ENCODE data around the gene FAM53A.
"Not testable (repeated sequence)": the region's sequence is repeated elsewhere in the genome, so short reads cannot be mapped to it uniquely, and the experiment has no call there.

Gene FAM53A

DNA sequence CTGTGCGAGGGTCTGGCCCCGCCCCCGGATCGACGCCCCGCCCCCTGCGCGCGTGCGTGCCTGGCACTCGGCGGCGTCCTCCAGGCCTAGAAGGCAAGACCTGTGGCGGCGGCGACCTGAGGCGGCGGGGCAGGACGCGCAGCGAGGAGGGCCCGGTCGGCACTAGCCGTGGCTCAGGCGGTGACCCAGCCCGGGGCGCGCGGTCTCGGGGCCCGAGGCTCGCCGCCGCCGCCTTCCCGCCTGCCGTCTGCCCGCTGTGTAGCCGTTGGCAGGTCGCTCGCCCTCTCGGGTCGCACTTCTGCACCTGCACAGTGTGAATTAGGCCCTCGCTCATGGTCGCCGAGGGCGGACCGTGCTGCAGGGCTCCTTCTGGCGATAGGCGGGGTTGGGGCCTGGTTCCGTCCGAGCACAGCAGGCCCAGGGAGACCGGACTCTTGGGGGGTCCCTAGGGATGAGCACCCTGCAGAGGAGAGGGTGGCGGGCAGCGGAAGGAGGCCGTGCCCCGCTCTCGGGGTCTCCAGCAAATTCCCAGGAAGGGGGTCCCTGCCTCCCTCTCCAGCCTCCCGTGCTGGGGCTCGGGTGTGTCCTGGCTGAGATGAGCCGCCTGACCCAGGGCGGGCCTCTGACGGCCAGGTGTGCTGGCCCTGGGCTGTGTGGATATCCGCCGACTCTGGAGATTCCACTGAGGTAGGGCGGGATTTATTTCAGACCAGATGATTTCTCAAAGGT, 557 bp upstream of the FAM53A start:
- DNase-seq, result no peak

DNA sequence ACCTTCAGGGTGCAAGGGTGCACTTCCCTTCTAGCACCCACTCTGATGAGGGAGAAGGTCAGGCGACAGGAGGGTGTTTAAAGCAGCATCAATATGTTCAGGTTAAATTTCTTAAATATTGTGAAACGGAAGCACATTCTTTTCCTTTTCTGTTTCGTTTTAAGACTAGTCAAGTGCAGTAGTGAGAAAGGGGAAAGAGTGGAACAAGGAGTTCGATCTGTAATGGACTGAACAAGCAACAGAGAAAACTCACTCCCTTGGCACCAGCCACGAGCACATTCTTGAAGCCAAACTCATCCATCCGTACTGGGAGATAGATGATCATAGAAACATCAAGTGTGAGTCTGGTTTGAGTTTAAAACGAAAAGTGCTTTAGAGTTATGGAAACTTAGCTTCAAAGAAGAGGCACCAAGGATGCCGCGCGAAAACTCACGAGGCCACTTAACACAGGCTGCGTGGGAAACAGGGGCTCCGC, 815 bp downstream of the FAM53A start:
- peak; percentile 36 for DNase-seq

DNA sequence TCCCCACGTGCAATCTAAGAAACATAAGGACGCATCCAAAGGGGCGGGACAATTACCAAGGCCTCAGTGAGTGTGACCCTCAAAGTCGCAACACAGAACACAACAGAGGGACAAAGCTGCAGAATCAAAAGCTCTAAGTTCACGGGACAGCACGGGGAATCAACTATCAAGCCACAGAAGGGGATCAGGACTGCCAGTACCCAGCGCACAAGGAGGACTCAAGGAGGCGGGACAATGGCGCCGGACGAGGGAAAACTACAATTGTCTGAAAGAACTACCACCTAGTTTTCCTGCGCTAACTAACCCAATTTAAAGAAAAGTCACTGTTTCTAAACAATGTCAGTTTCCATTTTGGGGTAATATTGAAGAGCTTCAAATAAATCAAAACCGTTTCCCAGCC, 1.3 kb downstream of the FAM53A start:
- no peak for DNase-seq

DNA sequence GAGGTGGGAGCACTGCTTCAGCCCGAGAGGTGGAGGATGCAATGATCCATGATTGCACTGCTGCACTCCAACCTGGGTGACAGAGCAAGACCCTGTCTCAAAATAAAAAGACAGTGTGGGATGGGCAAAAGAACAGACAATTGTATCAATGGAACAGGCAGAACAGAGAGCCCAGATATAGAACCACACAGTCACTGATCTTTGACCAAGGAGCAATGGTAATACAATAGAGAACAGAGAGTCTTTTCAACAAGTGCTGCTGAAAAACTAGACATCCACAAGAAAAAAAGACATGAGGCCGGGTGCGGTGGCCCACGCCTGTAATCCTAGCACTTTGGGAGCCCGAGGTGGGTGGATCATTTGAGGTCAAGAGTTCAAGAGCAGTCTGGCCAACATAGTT, 5.9 kb downstream of the FAM53A start:
- DNase-seq, result no peak

DNA sequence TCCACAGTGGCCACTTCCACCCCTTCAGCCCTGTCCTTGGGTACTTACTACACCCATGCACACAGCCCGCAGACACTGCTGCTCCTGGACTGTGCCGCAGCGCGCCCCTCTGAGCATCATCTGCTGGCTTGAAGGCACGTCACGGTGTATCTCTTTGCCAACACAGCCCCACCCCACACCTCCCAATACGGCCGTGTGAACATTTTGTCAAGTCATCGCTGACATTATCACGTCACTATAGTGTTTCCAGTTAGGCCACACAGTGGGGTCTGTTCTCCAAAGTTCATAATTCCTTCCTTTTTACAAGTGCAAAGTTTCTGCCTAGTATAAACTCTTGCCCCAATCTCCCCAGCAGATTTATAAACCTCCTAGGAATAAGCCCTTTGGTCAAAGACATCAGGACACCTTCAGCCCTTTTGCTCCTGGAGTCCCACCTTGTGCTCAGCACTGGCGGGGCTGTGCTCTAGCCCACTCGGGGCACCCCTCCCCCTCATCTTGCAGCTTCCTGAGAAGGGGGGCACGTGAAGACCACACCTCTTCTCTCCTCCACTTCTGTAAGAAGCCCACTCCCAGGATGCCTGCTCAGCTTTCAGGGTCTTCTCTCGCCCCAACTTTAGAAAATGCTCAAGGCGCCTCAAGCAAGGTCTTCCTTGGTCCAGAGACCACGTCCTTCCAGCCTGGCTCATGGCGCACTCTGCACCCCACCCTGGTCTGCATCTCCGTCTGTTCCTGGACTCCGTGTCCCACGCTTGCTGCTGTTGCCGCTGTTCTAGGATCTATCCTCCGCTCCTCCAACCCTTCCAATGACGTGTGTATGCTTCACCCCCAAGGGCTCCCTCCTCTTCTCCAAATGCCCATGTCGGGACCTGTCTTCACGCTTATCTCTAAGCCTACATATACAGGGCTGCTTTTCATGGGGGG, 7.2 kb downstream of the FAM53A start:
- DNase-seq, result no peak

DNA sequence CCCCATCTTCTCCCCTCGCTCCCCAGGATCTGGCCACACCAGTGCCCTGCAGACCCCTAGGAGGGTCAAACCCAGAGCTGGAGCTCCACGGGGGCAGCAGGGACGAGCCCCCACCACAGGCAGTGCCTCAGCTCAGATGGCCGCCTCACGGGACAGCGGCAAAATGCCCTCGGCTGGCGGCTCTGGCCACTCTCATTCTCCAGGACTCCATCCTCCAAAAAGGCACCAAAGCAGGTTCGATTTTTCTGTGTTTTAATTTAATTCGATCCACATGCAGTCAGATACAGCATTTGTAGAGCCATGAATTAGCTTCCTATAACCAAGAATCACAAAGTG, 8.3 kb downstream of the FAM53A start:
- DNase-seq, result no peak

DNA sequence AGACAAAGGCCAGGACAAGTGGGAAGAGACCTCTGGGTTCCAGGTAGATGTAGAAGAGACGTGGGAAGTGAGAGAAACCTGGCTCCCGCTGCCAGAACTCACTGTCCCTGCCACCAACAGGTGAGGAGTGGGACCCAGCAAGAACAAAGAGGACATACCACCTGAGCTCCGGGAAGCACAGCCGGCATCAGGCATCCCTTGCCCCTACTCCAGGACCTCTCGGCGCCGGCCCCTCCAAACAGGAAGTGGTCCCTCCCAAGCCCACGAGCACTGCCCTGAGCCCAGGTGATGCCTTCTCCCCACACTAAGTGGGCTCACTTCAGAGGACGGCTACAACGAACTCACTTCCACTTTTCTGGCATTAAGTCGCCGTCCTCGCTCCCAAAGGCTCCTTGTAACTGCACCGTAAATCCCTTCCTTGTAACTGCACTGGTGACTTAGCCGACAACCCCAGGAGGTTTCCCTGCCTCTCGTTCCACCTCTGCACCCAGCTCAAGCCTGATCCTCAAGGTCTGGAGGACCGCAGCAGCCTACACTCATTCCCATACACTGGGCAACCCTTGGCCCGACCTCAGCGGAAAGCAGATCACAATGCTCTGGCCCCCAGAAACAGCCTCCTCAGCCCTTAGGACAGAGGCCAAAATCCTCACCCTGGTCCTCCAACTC, 8.8 kb downstream of the FAM53A start:
- DNase-seq, result no peak

DNA sequence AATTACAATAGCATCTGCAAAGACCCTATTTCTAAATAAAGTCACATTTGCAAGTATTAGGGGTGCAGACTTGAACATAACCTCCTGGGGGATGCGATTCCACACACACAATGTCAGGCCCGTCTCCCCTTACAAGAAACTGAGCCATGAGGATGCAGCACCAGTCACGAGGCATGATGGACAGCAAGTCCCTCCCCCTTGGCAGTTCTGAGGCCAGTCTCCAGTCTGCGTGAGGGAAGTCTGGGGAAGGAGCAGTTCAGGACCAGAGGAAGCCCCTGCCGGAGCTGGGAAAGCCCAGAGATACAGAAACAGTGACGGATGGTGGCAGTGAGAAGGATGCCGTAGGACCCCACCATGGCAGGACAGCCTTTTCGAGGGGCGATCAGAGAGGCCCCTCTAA, 9.4 kb downstream of the FAM53A start:
- DNase-seq, result no peak

DNA sequence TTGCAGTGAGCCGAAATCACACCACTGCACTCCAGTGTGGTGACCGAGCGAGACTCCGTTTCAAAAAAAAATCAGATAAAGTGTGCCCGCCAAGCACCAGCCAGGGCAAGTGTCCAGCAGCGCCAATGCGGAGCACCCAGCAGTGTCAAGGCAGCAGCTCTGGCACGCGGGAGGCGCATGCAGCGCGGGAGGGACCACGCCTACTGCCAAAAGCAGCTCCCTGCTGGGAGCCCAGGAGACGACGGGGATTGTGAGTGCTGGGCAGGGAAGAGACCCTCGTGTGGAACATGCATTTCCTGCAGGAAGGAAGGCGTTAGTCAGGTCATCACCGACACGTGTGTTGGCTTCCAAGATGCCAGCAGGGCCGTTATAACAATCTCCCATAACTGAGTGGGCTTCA, 10.4 kb downstream of the FAM53A start:
- DNase-seq, result no peak

DNA sequence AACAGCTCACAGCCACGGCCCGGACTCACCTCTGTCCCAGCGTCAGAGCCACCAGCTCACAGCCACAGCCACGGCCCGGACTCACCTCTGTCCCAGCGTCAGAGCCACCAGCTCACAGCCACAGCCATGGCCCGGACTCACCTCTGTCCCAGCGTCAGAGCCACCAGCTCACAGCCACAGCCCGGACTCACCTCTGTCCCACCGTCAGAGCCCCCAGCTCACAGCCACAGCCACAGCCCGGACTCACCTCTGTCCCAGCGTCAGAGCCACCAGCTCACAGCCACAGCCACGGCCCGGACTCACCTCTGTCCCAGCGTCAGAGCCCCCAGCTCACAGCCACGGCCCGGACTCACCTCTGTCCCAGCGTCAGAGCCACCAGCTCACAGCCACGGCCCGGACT, 13.1 kb downstream of the FAM53A start:
- DNase-seq, result not testable (repeated sequence)

DNA sequence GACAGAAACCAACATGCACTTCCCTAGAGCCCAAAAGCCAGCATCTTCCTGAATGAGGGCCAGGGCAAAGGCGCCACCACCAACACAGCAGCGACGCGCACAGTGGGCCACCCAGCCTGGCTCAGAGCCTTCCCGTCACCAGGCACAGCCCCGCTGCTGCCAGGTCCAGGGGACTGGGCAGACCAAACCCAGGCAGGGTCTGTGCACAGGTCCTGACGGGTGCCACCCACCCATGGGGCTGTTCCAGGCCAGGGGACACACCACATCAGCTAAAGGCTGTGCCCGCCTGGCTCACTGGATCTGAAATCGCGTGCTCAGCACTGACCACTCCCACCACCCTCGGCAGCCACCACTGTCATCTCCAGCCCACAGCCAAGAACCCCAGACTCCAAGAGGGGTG, 13.8 kb downstream of the FAM53A start:
- no peak for DNase-seq

DNA sequence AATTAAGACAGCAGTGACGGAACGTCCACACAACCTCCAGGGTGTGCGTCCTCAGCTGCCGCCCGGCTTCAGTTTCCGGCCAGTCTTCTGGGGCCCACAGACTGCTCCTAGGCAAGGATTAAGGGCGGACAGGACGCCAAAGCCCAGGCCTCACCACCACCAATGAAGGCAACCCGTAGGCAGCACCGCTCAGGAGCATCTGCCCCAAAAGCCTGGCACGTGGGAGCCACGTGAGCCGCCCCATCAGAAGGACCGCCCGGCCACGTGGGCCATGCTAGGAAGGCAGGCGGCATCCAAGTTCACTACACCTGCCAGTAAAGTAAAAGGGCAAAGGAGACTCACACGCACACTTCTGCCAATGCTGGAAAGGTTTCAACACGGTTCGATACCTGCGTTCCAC, 14.3 kb downstream of the FAM53A start:
- DNase-seq, result no peak

DNA sequence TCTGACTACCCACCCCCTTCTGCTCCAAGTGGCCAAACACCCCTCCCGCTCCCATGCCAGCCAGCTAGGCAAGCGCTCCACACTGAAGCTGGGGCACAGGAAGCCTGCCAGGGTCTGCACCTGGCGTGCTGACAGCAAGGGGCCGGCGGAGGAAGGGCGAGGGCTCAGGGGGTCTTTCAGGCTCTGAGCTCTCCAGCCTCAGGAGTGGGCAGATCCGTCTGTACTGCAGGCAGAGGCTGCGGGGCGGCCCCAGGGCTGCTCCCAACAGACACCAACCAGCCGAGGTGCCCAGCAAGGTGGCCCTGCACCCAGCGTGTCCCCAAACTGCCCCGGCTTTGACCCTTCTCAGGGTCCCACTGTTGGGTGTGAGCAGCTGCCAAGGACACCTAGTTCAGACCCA, 14.8 kb downstream of the FAM53A start:
- no peak for DNase-seq

DNA sequence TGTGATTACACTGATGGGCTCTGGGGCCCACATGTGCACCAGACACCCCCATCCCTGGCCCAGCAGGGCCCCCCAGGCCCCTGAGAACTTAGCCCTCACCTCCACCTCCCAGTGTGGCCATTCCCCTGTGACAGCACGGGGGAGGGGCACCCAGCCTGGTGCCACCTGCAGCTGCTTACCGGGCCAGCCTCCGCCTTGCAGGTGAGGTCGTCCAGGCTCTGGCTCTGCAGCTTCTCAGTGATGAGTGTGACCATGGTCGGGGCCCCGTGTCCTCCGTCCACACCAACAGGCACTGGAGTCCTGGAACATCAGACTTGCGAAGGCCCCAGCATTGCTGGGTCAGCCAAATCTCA, 15.6 kb downstream of the FAM53A start:
- DNase-seq, result no peak

DNA sequence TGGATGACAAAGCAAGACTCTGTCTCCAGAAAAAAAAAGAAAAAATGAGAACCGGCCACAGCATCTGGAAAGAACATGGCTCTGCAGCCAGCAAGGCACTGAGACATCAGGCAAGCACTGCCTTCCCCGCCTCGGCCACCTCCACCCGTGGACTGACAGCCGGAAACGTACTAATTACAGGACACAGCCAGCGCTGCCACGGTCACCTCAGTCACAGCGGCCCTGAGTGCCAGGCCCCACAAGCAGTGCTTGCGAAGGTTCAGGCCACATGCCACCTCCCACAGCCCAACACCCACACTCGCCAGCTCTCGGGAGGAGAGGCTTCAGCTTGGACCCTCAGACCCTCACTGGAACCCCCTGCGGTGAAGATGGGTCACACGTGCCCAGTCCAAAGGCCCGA, 16.8 kb downstream of the FAM53A start:
- no peak for DNase-seq

DNA sequence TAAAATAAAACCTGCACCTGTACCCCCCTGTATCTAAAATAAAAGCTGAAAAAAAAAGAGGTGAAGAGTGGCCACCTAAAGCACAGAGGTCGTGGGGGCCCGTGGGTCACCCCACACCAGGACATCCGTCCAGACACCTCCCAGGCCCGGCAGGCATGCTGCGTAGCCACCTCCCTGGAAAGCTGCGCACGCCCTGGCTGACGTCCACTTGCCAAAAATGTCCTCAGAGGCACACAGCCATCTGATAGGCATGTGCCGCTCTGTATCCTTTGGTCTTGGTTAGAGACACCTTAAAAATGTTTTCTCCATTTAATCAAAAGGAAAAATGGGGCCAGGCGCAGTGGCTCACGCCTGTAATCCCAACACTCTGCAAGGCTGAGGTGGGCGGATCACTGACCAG, 17.7 kb downstream of the FAM53A start:
- no peak for DNase-seq

DNA sequence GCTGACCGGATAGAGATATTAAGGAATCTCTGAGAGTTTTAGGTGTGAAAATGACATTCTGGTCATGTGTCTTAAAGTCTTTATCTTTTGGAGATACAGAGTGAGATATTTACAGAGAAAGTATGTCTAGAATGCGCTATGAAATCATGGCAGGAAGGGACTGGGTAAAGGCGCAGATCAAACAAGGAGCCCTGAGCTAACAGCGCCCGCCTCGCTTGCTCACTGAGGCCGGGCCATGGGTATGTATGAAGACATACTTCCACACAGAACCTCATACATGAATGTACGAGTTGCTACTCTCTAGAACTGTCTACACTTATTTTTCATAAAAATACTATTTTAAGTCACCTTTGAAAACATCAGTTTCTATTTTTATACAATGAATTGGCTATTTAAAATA, 20.0 kb downstream of the FAM53A start:
- no peak for DNase-seq

DNA sequence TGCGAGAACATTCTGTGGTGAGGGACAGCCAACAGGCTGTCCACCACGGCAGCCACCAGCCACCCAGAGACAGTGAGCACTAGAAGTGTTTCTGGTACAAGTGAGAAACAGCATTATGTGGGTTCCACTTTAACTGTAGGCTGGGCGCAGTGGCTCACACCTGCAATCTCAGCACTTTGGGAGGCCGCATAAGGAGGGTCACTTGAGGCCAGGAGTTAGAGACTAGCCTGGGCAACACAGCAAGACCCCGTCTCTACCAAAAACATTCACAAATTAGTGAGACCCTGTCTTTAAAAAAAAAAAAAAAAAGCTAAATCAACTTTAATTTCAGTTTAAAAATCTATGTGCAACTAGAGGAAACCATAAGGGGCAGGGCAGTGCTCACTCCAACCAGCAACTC, 20.6 kb downstream of the FAM53A start:
- DNase-seq, result no peak

DNA sequence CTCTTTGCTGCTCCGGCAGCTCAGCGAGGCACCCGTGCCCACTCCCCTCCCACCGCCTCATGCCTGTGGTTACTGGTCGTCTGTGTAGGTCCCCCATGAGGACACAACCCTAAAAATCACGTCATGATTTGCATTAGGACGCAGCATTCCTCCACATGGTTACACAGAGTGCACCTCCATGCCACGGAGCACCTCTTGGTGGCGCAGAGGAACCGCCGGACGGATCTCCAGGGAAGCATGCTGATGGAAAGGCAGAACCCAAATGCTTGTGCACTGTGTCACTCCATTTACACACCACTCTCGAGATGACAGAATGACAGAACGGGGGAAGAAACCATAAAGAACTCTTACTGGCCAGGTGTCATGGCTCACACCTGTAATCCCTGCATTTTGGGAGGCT, 22.4 kb downstream of the FAM53A start:
- DNase-seq, result no peak

DNA sequence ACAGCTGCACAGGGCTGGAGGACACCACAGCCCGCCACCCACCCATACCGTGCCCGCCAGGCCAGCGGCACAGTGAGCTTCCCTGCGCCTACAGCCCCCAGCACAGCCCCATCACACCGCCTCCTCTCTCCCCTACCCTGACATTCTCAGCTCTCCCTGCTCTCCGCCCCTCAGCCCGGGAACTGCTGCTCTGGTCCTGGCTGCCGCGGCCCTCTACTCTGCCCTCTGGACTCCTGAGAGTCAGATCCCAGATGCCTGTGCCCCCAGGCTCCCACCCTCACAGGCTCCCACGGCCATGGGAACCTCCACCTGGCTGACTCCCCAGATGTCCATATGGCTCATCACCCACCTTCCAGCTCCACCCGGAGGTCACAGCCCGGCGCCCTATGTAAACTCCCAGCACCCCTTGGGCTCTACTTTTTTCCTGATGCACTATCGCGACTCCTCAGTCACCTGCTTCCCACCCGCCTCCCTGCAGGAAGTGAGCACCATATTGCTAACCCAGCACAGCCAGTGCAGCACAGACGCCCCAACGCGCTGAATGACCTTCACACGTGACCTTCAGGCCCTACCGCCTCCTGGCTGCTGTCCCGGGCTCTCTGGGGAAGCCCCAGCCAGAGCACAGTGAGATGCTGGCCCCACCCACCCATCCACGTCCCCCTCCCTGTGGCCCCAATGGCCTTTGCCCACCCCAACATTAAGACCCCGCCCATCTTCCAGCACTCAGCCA, 23.0 kb downstream of the FAM53A start:
- no peak for DNase-seq

DNA sequence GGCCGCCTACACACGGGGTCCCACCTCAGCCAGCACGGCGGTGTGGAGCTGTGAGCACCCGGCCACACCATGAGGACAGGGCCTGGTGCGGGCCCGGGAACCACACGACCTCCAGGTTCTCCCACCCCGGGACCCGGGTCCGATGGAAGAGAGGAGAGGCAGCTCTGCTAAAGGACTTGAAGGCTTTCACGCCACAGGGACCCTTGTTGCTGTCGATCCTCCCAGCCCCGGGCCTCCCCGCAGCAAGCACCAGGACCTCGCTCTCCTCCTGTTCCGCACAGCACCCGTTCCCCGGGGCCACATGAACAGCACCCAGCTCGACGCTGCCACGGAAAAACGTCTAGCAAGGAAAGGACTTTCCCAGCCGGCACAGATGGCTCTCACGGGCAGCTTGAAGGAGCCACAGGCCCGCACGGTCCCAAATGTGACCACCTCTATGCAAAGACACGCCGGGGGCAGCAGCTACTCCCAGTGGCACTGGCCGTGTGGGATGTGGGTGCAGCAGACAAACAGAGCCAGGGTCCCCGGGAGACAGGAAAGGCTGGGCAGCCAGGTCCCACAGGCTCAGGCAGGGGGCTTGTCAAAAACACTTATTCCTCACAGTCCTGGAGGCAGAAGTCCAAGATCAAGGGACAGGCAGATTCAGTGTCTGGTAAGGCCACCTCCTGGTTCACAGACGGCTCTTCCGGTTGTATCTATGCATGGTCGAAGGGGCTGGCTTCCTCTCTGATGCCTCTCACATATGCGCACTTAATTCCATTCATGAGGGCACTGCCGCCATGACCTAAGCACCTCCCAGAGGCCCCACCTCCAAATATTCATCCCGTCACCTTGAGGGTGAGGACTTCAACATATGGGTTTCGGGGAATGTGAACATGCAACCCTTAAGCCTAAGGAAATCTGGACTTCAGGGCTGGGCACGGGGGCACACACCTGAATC, 24.7 kb downstream of the FAM53A start:
- DNase-seq, result no peak

DNA sequence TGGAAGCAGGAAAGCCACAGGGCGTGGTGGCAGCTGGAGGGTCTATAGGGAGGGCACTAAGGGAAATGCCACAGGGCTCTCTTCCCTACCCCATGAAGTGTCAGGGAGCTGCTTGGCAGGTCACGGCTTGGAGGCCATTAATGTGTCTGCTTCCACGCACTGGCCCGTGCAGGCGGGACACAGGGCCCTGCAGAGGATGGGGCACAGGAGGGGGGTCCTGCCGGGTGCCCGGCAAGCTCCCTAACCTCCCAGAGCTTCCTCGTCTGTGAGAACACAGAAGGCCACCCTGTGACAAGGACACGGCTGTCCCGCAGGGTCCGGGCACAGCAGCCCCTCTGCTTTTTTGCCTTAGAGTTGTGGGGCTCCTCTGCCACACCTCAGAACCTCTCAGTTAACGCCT, 25.5 kb downstream of the FAM53A start:
- no peak for DNase-seq

Measured in MV-4-11 (cell line).